ENCODE data around the gene SNAPC2.

The SNAPC2 gene, protein sequence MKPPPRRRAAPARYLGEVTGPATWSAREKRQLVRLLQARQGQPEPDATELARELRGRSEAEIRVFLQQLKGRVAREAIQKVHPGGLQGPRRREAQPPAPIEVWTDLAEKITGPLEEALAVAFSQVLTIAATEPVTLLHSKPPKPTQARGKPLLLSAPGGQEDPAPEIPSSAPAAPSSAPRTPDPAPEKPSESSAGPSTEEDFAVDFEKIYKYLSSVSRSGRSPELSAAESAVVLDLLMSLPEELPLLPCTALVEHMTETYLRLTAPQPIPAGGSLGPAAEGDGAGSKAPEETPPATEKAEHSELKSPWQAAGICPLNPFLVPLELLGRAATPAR

DNA sequence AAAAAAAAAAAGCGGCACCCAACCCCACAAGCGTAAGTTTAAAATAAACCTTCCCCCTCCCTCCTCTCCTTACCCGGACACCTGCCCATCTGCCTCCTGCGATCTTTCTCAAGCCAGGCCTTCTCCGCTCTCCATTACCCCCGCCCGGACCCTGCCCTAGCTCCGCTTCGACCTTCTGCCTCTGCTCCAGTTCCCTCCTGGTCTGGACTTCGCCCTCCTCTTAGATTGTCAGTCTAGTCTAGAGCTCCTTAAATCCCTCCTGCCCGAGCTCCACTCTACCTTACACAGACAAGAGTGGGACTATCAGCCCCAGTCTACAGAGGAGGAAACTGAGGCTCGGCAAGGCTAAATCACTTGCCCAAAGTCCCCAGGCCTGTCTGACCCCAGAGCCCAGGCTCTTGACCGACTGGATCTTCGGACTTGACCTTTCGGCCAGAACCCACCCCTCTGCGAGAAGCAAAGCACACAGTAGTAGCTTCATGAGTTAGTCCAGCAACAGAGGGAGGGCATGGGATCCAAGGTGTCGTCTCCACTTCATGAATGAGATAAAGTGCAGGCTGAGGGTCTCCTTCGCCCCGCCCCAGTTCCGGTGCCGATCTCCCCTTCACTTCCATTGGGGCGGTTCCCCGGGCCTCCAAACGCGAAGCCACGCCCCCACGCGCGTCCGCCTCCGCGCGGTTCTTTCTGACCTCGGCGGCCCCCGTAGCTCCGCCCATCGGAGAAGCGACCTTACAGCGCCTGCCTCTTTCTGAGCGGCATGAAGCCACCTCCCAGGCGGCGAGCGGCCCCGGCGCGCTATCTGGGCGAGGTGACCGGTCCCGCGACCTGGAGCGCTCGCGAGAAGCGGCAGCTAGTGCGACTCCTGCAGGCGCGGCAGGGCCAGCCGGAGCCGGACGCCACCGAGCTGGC lies at the start of gene SNAPC2:
Gene SNAPC2, plus strand, starts transcription at position 729 of the 909 bp plus-strand sequence. Its CDS starts 29 bp downstream, at position 758.
- peak; percentile 89 to 93 (median 91) for DNase-seq (ENCODE audit: low read depth in 2 of 3, low spot score in 2 of 3)

DNA sequence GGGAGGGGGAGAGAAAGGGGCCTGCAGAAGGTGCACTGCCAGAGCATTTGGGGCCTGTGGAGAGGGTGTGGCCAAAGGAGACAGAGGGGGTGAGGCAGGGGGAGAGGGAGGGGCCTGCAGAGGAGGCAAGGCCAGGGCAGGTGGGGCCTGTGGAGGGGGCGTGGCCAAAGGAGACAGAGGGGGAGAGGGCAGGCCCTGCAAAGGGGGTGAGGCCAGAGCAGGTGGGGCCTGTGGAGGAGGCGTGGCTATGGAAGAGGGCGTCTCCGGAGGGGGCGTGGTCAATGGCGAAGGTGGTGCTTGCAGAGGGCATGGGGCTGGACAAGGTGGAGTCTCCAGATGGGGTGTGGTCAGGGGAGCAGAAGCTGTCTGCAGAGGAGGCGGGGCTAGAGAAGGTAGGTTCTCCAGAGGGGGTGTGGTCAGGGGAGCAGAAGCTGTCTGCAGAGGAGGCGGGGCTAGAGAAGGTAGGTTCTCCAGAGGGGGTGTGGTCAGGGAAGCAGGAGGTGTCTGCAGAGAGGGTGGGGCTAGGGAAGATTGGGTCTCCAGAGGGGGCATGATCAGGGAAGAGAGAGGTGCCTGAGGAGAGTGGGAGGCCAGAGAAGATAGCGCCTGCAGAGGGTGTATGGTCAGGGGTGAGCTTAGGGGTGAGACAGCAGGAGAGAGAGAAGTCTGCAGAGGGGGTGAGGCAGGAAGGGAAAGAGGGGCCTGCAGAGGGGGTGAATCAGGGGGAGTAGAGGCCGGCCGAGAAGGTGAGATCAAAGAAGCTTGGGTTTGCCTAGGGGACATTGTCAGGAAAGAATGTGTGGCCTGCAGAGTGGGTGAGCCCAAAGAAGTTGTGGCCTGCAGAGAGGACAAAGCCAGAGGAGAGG lies 49.3 kb upstream of the SNAPC2 start:
- no peak for DNase-seq (ENCODE audit: low read depth in 2 of 3, low spot score in 2 of 3)

DNA sequence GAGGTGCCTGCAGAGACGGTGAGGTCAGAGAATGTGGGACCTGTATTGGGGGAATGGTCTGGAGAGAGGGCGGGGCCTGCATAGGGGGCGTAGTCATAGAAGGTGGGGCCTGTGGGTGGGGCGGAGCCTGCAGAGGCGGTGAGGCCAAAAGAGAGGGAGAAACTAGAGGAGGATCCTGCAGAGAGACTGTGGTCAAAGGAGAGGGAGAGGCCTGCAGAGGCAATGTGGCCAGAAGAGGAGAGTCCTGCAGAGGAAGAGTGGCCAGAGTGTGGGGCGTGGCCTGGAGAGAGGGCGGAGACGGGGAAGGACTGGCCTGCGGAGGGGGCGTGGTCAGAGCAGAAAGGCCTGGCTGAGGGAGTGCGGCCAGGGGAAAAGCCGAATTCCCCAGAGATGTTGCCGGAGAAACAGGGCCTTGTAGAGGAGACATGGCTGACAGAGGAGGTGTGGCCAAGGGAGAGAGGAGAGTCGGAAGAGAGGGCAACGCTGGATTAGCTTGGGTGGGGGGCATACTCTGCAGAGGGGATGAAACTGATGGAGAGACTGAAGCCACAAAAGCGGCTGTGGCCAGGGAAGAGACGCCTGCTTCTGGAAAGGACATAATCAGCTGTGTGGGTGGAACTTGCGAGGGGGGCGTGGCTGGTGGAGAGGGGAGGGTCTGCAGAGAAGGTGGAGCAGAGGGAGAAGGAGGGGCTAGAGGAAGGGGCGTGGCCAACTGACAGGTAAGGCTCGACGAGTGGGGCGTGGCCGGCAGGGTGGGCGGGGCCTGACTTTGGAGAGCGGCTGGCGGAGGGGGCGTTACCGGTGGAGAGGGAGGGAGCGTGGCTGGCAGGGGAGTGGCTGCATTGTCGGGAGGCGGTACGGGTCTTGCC lies 48.5 kb upstream of the SNAPC2 start:
- peak; percentile 50 to 84 (median 57) for DNase-seq (ENCODE audit: low read depth in 2 of 3, low spot score in 2 of 3)

DNA sequence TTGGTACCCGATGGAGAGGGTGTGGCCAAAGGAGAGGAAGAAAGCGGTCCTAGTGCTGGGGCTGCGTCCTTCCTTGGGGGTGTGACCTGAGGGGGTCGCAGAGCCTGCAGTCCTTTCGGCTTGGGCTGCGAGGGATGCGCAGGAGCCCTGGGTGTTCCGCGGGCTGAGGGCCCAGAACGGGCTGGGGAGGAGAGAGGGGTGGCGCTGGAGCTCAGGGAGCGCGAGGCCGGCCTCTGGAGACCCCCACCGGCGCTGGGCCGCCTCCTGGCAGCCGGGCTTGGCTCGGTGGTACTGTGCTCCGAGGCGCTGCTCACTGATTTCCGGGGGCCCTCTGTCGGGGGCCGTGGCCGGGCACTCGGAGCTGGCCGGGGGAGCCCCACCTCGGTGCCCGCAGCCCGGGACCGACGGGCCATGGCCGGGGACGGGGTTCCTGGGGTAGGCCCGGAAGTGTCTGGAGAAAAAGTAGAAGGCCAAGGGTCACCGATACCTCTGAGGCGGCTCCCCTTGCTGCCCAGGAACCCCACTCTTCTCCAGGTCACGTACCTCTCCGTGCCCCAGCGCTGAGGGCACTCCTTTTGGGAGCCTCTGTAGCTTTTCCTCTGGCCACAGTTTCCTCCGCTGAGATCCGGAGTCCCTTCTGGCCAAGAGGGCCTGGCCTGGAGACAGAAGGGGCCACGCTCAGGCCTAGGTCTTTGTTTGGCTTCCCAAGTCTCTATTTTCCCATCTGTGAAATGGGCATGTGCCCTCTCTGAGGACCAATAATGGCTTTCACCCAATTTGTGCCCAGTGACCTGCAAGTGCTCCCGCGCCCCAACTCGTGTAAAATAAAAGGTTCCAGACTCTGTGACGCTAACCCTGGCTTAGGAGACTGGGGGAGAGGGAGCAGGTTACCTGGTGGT lies 47.6 kb upstream of the SNAPC2 start:
- DNase-seq (ENCODE audit: low read depth in 2 of 3, low spot score in 2 of 3), result no peak

DNA sequence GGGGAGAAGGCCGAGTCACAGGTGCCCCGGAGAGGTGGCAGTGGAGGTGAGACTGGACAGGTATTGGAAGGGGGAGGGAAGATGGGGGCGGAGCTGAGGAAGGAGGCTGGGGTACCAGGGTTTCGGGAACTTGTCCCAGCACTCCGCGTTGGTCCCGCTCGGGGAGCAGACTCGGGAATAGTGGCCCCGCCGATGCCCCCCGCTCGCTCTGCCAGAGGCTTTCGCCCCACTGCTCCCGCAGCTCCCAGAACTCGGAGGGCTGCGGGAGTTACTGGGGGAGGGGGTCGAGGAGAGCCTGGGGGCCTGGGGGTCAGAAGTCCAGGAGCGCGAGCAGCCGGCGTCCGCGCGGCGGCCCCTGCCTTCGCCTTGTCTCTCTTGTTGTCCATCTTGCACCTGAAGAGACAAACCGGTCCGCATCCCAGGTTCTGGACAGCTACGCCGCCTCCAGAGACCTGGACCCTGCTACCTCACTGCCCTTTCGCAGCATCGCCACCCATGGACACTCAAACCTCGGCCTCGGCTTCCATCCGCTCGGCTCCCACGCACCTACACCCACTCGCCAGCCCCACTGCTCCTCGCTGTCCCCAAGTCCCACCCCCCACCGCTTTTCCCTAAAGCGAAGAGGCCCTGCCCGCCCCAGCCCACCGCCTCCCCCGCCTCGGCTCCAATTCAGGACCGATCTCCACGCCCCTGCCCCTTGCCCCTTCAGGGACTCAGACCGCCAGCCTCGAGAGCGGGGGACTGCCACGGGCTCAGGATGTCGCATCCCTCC lies 46.6 kb upstream of the SNAPC2 start:
- DNase-seq (ENCODE audit: low read depth in 2 of 3, low spot score in 2 of 3), result no peak

DNA sequence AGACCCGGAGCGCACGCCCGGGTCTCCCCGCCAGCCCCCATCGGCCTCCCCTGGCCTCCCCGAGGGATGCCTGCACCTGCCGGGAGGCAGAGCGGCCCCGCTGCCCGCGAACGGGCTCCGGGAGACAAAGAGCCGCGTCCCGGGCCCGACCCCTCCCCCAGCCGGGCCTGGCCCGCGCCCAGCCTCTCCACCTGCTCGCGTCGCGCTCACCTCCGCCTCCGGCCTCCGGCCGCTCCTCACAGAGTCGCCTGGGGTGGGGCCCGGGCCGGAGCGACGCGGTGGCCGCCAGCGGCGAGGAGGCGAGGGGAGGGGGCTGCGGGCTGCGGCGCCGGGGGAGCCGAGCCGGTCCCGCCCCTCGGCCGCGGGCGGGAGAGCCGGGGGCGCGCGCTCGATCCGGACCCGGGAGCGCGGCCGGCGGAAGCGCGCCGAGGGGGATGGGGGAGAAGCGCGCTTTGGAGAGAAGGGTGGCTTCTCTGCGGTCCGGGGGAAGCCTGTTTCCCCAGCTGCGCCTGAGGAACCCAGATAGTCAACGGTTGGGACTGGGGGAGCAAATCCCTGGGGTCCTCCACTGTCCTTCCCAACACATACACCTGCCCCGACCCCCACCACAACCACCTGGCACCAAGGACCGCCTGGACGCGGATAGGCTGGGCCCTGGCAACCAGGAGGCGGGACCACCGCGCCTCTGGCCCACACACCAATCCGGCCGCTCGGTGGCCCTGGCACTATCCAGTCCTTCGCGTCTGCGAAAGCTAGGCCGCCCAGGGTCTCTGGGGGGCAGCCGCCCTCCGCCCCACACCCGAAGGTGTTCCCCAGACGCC lies 45.9 kb upstream of the SNAPC2 start, which contains the start of gene PRR36:
Gene PRR36, minus strand, starts transcription at position 315 of the 821 bp plus-strand sequence. CDS start 701 bp downstream, outside the sequence.
- DNase-seq (ENCODE audit: low read depth in 2 of 3, low spot score in 2 of 3), result no peak

DNA sequence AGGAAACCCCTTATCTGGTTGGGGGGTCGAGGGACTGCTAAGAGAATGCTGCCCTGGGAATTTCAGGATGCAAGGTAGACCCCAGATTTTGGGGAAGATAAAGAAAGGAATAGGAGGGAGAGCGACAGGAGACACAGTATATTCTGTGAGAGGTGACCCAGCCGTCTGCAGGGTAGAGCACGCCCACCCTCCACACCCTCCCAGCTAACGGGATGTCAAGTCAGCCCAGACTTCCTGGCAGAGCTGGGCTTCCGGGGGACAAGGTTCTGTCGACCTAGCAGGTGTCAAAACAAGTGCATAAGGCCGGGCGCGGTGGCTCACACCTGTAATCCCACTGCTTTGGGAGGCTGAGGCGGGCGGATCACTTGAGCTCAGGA lies 45.3 kb upstream of the SNAPC2 start:
- no peak for DNase-seq (ENCODE audit: low read depth in 2 of 3, low spot score in 2 of 3)

DNA sequence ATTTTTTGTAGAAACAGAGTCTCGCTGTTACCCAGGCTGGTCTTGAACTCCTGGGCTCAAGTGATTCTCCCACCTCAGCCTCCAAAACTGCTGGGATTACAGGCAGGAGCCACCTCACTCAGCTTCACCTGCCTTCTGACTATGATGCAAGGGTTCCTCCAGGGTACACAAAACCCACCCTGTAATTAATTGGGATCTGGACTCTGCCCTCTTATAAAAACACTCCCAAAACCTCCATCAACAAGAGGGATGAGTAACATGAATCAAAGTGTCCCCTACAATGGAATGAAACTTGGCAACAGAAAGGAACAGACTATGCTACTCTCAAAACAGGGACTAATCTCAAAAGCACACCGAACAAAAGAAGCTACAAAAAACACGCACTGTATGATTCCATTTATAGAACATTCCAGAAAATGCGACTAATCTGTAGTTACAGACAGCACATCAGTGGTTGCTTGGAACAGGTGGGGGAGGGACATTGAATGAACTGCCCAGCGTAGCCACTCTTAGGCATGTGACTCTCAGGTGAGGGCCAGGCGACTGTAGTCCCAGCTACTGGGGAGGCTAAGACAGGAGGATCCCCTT lies 42.8 kb upstream of the SNAPC2 start:
- no peak for DNase-seq (ENCODE audit: low read depth in 2 of 3, low spot score in 2 of 3)

DNA sequence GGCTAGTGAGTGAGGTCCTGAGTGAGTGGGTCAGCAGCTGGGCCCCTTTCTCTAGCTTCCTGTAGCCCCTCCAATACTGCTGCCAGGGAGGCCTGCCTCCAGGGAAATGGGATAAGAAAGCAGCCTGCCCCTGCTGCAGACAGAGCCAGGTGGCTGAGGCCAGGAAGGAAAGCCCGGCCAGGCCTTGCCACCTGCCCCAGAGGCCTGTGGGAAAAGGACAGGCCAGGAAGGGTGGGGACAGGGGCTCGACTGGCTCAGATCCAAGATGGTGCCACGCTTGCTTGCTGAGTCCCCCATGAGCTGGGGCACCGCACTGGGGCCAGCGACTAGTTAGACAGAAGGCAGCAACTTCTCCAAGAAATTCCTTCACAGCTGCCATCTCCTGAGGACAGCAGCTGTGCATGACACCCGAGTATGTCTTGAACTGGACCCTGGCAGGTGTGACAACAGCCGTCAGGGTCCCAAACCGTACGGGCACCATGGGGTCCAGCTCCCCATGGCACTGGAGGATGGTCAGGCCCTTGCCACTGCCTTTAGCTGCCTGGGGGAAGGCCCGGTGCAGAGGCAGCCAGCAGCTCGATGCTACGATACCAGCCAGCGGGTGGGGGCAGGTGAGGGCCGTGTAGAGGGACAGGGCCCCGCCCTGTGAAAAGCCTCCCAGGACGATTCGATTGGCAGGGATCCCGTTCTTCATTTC lies 40.9 kb upstream of the SNAPC2 start:
- DNase-seq (ENCODE audit: low read depth in 2 of 3, low spot score in 2 of 3), result no peak

DNA sequence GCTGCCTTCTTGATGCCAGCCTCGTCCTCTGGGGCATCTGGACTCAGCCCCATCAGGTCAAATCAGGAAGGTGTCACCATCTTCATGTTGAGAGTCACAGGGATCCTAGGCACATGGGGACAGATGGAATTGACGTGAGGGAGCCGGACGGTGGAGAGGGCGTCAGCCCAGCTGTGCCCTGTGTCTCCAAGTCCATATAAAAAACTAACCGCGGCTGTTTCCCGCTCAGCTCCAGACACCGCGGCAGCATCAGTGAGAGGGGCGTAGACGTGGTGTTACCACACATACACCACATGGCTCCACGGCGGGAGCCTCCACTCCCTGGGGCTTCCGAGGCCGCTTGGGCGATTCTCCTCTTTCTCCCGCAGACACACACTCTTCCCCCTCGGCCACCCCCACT lies 40.3 kb upstream of the SNAPC2 start:
- no peak for DNase-seq (ENCODE audit: low read depth in 2 of 3, low spot score in 2 of 3)

DNA sequence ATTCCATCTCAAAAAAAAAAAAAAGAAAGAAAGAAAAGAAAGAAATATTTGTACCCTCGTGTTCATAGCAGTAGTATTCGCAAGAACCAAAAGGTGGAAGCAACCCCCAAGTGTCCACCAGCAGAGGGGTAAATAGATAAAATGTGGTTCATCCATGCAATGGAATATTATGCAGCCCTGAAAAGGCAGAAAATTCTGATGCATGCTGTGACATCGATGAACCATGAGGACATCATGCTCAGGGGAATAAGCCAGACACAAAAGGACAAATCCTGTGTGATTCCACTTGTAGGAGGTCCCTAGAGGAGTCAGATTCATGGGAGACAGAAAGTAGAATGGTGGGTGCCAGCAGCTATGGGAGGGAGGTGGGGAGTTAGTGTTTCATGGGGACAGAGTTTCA lies 38.2 kb upstream of the SNAPC2 start:
- DNase-seq (ENCODE audit: low read depth in 2 of 3, low spot score in 2 of 3), result no peak

DNA sequence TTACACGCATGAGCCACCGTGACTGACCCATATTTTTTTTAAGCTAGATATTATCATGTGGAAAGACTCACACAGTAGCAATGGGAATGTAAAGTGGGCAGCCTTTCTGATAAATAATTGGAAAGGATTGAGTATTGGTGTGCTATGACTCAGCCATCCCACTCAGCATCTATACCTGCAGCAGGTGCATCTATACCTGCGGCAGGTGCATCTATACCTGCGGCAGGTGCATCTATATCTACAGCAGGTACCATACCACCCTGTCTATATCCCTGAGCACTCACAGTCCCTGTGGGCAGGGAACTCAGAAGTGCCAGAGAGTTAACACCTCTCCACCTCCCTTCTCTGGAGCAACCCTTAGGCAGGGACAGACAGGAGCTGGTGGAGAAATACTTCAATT lies 37.0 kb upstream of the SNAPC2 start:
- no peak for DNase-seq (ENCODE audit: low read depth in 2 of 3, low spot score in 2 of 3)

DNA sequence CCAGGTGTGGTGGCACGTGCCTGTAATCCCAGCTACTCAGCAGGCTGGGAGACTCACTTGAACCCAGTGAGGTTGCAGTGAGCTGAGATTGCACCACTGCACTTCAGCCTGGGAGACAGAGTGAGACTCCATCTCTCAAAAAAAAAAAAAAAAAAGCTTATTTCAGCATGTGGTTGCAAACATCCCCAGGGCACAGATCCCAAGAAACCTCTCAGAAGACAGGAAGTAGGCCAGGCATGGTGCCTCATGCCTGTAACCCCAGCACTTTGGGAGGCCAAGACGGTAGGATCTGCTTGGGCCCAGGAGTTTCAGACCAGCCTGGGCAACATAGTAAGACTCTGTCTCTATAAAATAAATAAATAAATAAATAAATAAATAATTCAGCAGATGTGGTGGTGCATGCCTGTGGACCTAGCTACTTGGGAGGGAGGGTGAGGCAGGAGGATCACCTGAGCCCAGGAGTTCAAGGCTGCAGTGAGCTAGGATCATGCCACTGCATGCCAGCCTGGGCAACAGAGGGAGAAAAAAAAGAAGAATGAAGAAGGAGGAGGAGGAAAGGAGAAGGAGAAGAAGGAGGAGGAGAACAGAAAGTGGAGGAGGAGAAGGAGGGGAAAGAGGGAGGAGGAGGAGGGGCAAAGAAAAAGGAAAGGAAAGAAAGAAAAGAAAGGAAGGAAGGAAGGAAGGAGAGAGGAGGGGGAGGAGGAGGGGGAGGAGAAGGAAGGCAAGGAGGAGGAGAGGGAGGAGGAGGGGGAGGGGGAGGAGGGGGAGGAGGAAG lies 36.2 kb upstream of the SNAPC2 start:
- no peak for DNase-seq (ENCODE audit: low read depth in 2 of 3, low spot score in 2 of 3)

DNA sequence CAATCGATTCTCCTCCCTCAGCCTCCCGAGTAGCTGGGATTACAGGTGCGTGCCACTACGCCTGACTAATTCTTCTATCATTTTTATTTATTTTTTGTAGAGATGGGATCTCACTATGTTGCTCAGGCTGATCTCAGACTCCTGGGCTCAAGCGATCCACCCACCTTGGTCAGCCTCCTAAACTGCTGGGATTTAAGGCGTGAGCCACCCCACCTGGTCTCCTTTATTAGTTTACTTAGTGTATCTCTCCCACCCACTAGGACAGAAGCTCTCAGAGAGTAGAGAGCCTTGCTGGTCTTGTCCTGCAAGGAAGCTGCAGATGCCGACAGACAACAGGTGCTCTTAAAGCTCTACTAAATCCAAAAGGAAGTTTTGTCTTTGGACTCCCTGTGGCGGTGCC lies 34.3 kb upstream of the SNAPC2 start:
- no peak for DNase-seq (ENCODE audit: low read depth in 2 of 3, low spot score in 2 of 3)

DNA sequence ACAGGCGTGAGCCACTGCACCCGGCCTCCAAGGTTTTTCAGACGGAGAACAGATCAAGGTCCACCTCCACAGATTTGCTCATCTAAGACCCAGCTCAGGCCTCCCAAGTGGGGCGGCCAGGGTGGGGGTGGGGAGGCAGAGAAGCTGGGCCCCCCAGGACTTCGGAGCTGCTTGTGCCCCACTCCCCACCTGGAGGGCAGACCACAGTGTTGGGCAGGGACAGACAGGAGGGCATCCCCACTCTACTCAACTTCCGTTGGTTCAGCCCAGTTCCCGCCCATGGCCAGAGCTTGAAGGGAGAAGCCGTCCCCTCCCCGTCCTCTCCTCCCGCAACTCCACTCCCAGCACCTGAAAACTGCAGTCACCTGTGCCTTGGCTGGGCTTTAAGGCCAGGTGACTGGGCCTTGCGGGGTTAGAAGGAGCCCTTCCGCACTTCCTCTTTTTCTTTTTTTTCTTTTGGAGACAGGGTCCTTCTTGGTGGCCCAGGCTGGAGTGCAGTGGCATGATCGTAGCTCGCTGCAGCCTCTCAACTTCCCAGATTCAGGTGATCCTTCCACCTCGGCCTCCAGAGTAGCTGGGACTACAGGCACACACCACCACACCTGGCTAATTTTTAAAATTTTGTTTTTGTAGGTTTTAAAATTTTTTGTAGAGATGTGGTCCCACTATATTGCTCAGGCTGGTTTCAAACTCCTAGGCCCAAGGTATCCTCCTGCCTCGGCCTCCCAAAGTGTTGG lies 32.6 kb upstream of the SNAPC2 start:
- no peak for DNase-seq (ENCODE audit: low read depth in 2 of 3, low spot score in 2 of 3)

All from activated CD8-positive, alpha-beta memory T cell treated with anti-CD3 and anti-CD28 coated beads for 48 hours (primary cell).